Activated CD8-positive, alpha-beta memory T cell treated with anti-CD3 and anti-CD28 coated beads for 1 hour (primary cell): ENCODE data around the gene APOL6.
"Not testable (repeated sequence)": the region's sequence is repeated elsewhere in the genome, so short reads cannot be mapped to it uniquely, and the experiment has no call there.

Source experiments
- DNase-seq, 2 donors: peaks; one replicate each; pipeline ENCODE4 v3.0.0-alpha.2; 2020; ENCODE audit warnings: low read depth in 1 of 2; ENCODE audit errors: extremely low read depth in 1 of 2

Gene APOL6

GRCh38 chr22:35617137-35617755 lies 31.0 kb upstream of the APOL6 start, which contains the start of gene MB:
Gene MB, minus strand, starts transcription at chr22:35617329. Its CDS starts 72 bp downstream, at chr22:35617257.
- DNase-seq = no peak

DNA sequence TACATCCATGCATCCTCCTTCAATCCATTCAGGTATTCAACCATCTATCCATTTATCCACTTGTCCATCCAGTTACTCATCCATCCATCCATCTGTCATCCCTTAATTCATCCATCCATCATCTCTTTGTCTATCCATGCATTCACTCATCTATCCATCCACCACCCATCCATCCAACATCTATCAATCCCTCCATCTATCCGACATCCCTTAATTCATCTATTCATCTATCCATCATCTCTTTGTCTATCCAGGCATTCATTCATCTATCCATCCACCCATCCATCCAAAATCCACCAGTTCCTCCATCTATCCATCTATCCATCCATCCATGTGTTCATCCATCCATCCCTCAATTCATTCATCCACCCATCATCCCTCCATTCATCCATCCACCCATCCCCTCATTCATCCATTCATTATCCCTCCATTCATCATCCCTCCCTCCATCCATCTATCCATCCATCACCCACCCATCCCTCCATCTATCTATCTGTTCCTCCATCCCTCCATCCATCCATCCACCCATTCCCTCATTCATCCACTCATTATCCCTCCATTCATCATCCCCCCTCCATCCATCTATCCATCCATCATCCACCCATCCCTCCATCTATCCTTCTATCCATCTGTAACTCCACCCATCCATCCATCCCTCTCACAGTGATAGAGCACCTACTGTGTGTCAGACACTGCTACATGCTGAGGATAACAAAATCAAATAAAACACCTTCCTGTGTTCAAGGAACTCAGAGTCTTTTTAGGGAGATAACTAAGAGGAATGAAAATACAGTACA lies 29.6 kb upstream of the APOL6 start:
- DNase-seq = no peak

DNA sequence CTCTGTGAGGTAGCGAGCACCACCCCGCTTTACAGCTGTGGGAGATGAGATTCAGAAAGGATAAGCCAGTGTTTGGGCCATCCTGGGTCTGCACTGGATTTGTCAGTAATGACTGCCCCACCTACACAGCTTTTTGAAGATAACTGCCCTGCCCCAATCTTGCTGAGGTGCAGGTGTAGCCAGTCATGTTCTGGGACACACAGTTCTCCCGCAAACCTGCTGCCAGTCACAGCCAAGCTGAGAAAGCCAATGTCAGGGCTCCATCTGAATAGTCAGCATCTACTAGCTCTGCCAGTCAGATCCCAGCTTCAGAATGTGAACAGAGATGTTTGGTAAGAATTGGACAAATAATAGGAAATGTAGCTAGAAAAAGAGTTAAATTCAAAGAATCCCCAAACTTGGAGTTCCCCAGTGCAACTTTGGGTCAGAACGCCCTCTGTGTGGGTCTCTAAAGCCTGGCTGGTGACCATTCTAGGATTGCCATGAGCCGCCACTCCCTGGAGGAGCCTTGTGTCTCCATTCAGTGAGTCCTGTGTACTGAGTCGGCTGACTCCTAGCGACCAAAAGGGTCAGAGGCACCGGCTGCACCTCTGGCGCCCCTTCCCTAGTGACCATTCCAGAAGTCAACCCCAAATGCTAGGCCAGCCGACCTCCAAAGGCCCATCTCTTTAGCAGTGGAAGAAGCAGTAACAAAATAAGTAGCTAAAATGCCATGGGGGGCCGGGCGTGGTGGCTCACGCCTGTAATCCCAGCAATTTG lies 28.7 kb upstream of the APOL6 start:
- DNase-seq = no peak

DNA sequence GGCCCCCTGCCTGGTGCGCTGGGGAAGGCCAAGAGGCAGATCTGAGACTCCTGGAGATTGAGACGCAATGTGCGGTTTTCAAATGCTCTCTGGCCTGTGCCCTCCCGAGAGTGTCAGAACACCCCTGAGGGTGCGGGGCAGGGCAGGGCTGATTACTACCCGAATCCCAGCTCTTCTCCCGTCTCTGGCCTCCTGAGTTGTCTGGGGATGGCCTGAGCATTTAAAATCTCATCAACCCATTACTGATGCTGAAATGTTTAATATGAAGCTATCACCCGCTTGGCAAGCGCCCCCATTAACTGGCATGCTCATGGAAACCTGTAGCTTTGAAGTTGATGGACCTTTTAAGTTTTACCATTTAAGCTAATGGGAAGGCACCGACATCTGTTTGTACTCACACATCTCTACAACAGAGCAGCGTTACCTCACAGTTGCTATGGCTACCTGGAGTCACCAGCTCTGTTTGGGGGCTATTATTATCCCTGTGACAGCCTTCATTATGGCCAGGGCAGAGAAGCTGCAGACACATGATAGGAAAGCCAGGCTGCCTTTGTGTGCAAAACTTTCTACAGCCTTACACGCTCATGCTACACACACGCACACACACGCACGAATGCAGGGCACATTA lies 27.5 kb upstream of the APOL6 start:
- DNase-seq = no peak

GRCh38 chr22:35621451-35621850 lies 26.8 kb upstream of the APOL6 start:
- no peak for DNase-seq

DNA sequence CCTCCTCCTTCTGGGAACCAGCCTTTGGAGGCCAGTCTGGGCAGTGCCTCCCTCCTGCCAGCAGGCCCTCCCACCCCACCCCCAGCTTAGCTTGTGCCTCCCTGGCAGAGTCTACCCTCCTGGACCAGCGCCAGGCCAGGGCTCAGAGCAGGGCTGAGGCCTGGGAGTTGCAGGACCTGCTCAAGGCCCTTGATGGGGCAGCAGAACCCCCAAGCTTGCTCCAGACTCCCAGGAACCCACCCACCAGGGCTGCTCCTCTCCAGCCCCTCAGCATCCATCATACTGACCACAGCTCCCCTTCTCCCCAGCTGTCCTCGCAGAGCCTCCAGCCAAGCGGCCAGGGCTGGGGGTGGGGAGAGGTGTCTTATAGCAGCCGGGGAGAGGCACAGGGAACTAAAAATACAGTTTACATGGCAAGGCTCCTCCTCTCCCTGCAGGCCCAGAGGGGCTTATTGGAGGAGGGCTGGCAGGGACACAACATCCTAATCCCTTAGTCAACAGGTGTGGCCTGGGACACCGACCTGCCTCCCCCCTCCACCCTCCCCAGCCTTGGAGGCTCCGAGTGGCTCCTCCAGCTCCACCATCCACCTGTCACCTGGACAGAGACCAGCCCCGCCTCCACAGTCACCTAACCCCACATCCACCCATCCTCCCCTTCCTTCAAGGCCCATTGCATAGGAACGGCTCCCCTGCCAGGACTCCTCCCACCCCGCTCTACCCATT lies 25.9 kb upstream of the APOL6 start:
- no peak for DNase-seq

GRCh38 chr22:35623885-35624284 lies 24.4 kb upstream of the APOL6 start:
- not testable (repeated sequence) for DNase-seq

DNA sequence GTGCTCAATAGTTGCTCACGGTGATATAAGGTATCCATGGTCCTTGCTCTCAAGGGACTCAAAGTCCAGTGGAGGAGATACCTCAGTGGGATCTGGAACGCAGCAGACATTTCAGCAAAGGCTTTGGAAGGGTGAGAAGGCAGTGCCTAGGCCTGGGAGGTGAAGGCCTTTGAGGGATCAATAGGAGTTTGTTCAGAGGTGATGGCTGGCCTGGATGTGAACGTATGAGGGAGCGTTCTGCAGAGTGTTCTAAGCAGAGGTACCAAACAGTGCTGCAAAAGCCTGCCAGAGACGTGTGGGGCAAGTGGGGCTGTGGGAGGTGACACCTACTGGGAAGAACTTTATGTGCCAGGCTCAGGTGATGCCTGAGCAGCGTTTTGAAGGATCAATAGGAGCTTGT lies 23.7 kb upstream of the APOL6 start:
- no peak for DNase-seq

DNA sequence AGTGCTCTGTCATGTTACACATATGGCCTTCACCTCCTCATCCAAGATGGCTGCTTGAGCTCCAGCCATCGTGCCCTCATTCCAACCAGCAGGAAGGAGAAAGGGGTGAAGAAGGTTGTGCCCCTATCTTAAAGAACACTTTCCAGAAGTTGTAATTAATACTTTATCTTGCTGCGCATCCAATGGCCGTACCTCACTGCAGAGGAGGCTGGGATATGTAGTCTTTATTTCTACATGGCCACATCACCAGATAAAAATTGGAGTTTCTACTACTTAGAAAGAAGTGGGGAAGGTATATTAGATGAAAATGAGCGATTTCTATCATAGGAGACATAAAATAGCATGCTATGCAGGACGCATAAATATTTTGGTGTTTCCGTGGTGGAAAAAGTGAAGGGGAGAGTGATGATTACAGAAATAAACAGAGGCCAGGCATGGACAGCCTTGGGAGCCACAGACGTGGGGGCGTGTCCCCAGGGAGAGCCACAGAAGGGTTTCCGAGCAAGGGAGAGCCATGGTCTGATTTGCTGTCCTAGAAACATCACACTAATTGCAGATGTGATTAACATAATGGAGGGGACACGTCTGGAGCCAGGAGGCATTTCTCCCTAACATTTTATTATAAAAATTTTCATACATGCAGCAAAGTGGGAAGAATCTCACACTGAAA lies 22.3 kb upstream of the APOL6 start:
- no peak for DNase-seq

DNA sequence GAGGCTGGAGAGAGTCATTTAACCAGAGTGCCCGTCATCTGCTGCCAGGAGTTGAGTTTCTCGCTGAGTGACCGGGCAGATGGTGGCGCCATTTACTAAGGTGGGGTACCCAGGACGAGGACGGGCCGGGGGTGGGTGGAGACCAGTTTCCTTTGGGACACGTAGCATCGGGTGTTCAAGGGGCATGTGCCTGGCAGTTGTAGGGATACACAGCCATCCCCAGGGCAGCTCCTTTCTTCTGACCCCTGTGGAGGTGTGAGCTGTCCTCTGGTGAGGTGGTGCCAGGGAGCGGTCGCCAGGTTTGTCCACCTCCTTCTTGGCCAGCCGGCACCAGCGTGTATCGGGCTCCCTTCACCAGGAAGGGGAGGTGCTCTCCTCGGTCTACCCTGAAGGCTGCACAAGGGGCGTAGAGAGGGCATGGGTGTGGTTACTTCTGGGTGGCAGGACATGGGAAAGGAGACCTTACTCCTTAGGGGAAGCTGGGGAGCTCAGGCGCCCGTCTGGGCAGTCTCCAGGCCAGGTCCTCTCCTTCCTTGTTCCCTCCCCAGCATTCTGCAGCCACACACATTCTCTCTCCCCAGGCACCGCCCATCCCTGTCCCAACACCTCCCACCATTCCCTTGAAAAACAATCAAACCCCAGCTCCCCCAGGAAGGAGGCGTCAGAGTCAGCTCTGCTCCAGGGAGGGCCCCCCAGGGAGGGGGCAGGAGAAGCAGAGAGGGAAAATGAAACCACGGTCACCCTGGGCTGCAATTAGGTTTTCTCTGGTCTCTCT lies 20.8 kb upstream of the APOL6 start:
- DNase-seq = peak; percentile 17 to 19

DNA sequence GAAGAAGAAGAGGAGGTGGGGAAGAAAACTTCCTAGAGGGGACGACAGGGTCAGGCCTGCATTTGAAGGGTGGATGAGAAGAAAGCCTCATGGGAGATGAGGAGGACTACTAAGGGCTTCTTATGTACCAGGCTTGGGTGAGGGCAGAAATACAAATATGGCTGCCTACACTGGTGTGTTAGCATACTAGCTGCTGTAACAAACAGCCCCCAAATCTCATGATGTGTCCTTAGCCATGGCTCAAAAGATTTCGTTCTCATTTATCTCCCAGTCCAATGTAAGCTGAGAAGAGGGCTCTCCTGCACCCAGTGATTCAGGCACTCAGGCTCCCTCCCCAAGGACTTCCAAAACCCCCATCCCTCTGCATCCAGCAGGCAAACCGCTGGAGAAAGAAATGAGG lies 19.5 kb upstream of the APOL6 start:
- no peak for DNase-seq

GRCh38 chr22:35629406-35630216 lies 18.6 kb upstream of the APOL6 start:
- DNase-seq = no peak

GRCh38 chr22:35630387-35630793 lies 17.9 kb upstream of the APOL6 start:
- DNase-seq = no peak

DNA sequence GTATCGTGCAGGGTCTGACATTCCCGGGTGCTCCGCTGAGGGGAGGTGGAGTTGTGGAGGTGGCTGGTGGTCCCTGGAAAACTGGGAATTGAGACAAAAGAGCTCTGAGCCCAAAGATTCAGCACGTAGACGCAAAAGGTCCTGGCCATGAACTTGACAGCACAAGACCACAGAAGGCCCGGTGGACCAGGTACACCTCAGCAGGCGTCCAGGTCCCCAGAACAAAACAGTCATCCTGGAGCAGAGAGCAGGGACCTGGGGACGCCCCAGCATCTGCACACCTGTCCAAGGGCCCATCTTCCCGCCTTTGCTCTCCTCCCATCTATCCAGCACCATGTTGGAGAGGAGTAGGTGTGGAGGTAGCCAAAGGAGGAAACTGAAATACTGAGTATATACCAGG lies 17.4 kb upstream of the APOL6 start:
- DNase-seq = no peak

DNA sequence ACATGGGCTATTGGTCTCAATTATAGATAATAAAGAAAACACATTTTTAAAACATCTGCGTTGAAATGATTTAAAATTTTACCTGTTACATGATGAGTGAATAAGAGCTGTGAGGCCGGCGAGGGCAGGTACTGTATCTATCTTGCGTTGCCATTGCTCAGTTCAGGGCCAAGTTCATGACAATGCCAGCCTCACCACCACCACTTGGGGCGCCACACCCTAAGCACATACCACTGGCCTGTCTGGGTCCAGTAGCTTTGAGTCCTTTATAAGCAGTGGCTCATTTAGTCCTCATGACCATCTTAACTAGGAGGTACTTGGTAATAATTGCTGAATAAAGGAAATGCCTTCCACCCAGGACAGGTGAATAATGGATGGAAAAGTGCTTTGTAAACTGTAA lies 16.6 kb upstream of the APOL6 start:
- DNase-seq = no peak

- DNase-seq = no peak
Observed at GRCh38 chr22:35632935-35633334, 15.3 kb upstream of the APOL6 start.

- no peak for DNase-seq
Observed at GRCh38 chr22:35633520-35633919, 14.7 kb upstream of the APOL6 start.

DNA sequence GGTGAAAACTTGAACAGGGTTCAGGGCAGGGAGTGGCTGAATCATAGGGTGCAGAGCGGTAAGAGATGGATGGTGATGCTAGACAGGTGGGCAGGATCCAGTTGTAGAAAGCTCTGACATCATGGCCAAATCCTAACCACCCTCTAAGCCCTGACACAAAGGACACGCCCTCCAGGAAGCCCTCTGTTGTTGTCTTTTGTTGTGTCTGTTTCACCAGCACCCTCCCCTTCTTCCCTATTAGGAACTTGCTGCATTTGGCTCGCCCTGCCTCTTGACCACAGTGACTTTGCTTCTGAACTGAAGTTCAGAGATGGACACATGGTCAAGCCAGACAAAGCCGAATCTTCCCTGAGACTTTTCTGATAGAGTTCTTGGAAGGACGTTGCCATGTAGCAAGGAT lies 14.2 kb upstream of the APOL6 start:
- DNase-seq = no peak
